Smooth muscle cell (in vitro differentiated cells): ENCODE results near the gene ASF1A. TPM values are rescaled to one million over a fixed set of nuclear protein-coding genes. Genes with fewer than 3 reads are reported as not detected.

ENCODE experiments used
- DNase-seq: peaks from one replicate; lab custom pipeline; 2025; ENCODE audit not compliant: unreplicated experiment; lab: John Stamatoyannopoulos, UW
- H2AFZ ChIP-seq: fragments of 200-600 bp; sonication (generic); 2 replicates; pipeline ENCODE4 v1.6.0; 2016; ENCODE audit warnings: antibody characterized with exemption, low read depth, mild to moderate bottlenecking
- H3F3A ChIP-seq: fragments of 200-600 bp; sonication (generic); 2 replicates; pipeline ENCODE4 v1.6.0; 2017; ENCODE audit warnings: antibody characterized with exemption, low read depth
- H3K27ac ChIP-seq: fragments of 200-600 bp; sonication (generic); 2 replicates; pipeline ENCODE4 v1.5.1; 2016; ENCODE audit warnings: low read depth, mild to moderate bottlenecking
- H3K27me3 ChIP-seq: fragments of 200-600 bp; sonication (generic); 2 replicates; pipeline ENCODE4 v1.6.1; 2016; ENCODE audit warnings: low read depth, mild to moderate bottlenecking
- H3K36me3 ChIP-seq: fragments of 200-600 bp; sonication (generic); 2 replicates; pipeline ENCODE4 v1.5.1; 2016; ENCODE audit warnings: low read depth
- H3K4me1 ChIP-seq: fragments of 200-600 bp; sonication (generic); 2 replicates; pipeline ENCODE4 v1.5.1; 2016; ENCODE audit warnings: low read depth
- H3K4me2 ChIP-seq: fragments of 200-600 bp; sonication (generic); 2 replicates; pipeline ENCODE4 v1.6.0; 2016; ENCODE audit warnings: mild to moderate bottlenecking
- H3K4me3 ChIP-seq: fragments of 200-600 bp; sonication (generic); 2 replicates; pipeline ENCODE4 v1.5.1; 2016; ENCODE audit warnings: mild to moderate bottlenecking
- H3K79me2 ChIP-seq: fragments of 200-600 bp; sonication (generic); 2 replicates; pipeline ENCODE4 v1.6.0; 2016; ENCODE audit warnings: low read depth, mild to moderate bottlenecking
- H3K9ac ChIP-seq: fragments of 200-600 bp; sonication (generic); 2 replicates; pipeline ENCODE4 v1.6.0; 2016; ENCODE audit warnings: low read depth
- H3K9me3 ChIP-seq: fragments of 200-600 bp; sonication (generic); replicated peaks from 2 replicates; pipeline ENCODE4 v1.5.1; 2016; ENCODE audit warnings: low read depth
- H4K20me1 ChIP-seq: fragments of 200-600 bp; sonication (generic); 2 replicates; pipeline ENCODE4 v1.6.0; 2016; ENCODE audit warnings: low read depth
- WGBS: methylation state at CpG from one replicate; pipeline ENCODE4 v1.1.7; 2016; ENCODE audit warnings: low lambda C conversion rate; 5-methylcytosine and 5-hydroxymethylcytosine counted together
- polyA plus RNA-seq: library from polyadenylated mRNA; unstranded; fragments of >200 nt; fragmentation: Nextera tagmentation; extraction: Ambion mirVana; gene quantifications from 2 replicates; pipeline ENCODE4 v1.2.1, GENCODE V29; 2016
- total RNA-seq: library from RNA; depleted of rRNA; stranded (reverse); fragments of >200 nt; gene quantifications from 2 replicates; pipeline ENCODE4 v1.2.3, GENCODE V29; 2014
- TF ChIP-seq, protein P1 (sequence below): fragments of 200-600 bp; sonication (generic); IDR thresholded peaks from 2 replicates; pipeline ENCODE4 v1.5.1; 2017; ENCODE audit warnings: borderline replicate concordance, mild to moderate bottlenecking, antibody characterized with exemption; ENCODE audit not compliant: insufficient read depth, poor library complexity, severe bottlenecking

ASF1A gene
- total and polyA plus RNA-seq, 2 experiments from 2014 or later = 33.4 to 38.8 TPM

DNA sequence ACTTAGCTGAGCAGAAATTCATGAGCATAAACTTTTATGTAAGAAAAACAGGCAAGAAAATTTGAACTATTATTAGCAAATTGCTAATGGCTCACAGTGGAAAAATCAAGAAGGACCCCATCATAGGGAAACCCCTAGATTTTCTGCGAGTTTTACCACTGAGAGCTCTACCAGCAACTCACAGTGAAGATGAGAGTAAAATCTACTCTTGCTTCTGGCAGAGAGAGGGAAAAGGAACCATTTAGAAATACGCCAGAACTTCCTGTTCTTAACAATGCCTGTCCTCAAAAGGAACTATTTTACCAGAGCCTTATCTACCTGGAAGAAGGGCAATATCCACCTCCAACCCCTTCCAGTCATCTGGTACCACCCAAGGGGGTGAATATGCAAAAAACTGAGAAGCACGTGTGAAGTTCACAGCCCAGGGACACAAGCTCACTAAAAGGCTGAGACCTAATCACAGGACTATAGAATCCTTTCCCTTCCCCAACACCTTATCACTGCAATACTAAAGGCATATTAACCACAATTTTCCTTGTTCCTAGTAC, 34.4 kb upstream of the ASF1A start:
- Histone ChIP-seq H3F3A (no peaks in the 10 kb centered on the region), H3K27me3 (no peaks in the 10 kb centered on the region), H3K79me2 (peaks cover 6% of the 10 kb centered on the region), H3K9ac (no peak overlapping the region), H2AFZ (no peak overlapping the region), H3K9me3 (no peaks in the 10 kb centered on the region), H3K4me1 (no peaks in the 10 kb centered on the region), H4K20me1 (peaks cover 6% of the 10 kb centered on the region), H3K36me3 (no peaks in the 10 kb centered on the region), H3K27ac (no peak overlapping the region), H3K4me2 (no peak overlapping the region), H3K4me3 (no peak overlapping the region)
- TF ChIP-seq, protein P1, sequence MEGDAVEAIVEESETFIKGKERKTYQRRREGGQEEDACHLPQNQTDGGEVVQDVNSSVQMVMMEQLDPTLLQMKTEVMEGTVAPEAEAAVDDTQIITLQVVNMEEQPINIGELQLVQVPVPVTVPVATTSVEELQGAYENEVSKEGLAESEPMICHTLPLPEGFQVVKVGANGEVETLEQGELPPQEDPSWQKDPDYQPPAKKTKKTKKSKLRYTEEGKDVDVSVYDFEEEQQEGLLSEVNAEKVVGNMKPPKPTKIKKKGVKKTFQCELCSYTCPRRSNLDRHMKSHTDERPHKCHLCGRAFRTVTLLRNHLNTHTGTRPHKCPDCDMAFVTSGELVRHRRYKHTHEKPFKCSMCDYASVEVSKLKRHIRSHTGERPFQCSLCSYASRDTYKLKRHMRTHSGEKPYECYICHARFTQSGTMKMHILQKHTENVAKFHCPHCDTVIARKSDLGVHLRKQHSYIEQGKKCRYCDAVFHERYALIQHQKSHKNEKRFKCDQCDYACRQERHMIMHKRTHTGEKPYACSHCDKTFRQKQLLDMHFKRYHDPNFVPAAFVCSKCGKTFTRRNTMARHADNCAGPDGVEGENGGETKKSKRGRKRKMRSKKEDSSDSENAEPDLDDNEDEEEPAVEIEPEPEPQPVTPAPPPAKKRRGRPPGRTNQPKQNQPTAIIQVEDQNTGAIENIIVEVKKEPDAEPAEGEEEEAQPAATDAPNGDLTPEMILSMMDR = no peak
- WGBS = 53% methylated on average over 3 of the region's 3 CpGs
- DNase-seq = no peak

DNA sequence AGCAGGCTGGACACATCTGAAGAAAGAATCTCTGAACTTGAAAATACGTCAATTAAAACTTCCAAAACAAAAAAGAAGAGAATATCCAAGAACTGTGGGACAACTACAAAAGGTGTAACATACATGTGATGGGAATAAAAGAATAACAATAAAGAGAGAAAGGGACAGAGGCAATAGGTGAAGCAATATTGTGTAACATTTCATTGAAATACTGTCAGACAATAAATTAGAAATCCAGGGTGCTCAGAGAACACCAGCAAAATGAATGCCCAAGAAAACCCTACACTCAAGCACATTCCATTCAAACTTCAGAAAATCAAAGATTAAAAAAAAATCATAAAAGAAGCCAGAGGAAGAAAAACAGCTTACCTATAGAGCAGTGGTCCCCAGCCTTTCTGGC, 33.6 kb upstream of the ASF1A start:
- Histone ChIP-seq H4K20me1 (peaks cover 11% of the 10 kb centered on the region), H3K9me3 (no peaks in the 10 kb centered on the region), H3K27ac (no peak overlapping the region), H2AFZ (no peak overlapping the region), H3K79me2 (peaks cover 6% of the 10 kb centered on the region), H3K4me2 (no peak overlapping the region), H3K27me3 (no peaks in the 10 kb centered on the region), H3K9ac (no peak overlapping the region), H3K4me3 (no peak overlapping the region), H3K4me1 (no peaks in the 10 kb centered on the region), H3K36me3 (no peaks in the 10 kb centered on the region), H3F3A (no peaks in the 10 kb centered on the region)
- TF ChIP-seq, protein P1 = no peak
- WGBS = 95% methylated on average over 1 of the region's 1 CpG
- DNase-seq = no peak

DNA sequence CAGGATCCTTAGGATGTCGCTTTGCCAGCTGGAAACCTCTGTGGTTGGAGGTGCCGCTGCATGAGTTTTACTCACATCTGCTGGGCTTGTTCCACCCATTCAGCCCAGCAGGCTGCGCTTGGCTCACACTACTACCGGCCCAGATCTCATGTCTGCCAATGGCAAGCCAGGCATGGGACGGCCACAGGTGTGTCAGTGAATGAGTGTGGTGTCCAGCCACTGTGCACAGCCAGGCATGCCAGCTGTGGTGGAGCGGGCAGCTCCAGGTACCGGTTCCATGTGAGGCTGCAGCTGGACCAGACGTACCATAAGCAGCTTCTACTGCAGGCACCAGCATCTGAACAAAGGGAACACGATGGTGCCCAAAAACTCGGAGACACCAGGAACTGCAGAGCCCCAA, 33.1 kb upstream of the ASF1A start:
- Histone ChIP-seq H4K20me1 (peaks cover 15% of the 10 kb centered on the region), H3K27me3 (no peaks in the 10 kb centered on the region), H3K9me3 (no peaks in the 10 kb centered on the region), H3K4me2 (no peak overlapping the region), H3K4me3 (no peak overlapping the region), H3K4me1 (no peaks in the 10 kb centered on the region), H3K9ac (no peak overlapping the region), H2AFZ (no peak overlapping the region), H3K79me2 (peaks cover 6% of the 10 kb centered on the region), H3F3A (no peaks in the 10 kb centered on the region), H3K27ac (no peak overlapping the region), H3K36me3 (no peaks in the 10 kb centered on the region)
- WGBS = 93% methylated on average over 10 of the region's 10 CpGs
- no peak for DNase-seq
- TF ChIP-seq, protein P1 = no peak

DNA sequence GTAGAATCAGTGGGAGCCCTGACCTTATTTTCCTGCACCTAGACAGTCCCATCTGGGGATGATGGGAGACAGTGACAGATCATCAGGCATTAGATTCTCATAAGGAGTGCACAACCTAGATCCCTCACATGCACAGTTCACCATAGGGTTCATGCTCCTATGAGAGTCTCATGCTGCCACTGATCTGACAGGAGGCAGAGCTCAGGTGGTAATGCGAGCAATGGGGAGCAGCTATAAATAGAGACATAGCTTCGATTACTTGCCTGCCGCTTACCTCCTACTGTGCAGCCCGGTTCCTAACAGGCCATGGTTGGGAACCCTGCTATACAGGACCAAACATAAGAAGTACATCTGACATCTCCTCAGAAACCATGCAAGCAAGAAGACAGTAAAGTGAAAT, 31.5 kb upstream of the ASF1A start:
- no peaks in the 10 kb centered on the region for H3K36me3 ChIP-seq
- H3K9me3 ChIP-seq = no peaks in the 10 kb centered on the region
- no peak overlapping the region for H3K9ac ChIP-seq
- no peaks in the 10 kb centered on the region for H3F3A ChIP-seq
- peaks cover 17% of the 10 kb centered on the region for H4K20me1 ChIP-seq
- TF ChIP-seq, protein P1 = no peak
- no peak for DNase-seq
- no peaks in the 10 kb centered on the region for H3K4me1 ChIP-seq
- no peaks in the 10 kb centered on the region for H3K27me3 ChIP-seq
- H2AFZ ChIP-seq = no peak overlapping the region
- H3K4me2 ChIP-seq = no peak overlapping the region
- no peak overlapping the region for H3K4me3 ChIP-seq
- peaks cover 15% of the 10 kb centered on the region for H3K79me2 ChIP-seq
- 97% methylated on average over 4 of the region's 4 CpGs for WGBS
- H3K27ac ChIP-seq = no peak overlapping the region
